HepG2 (cell line): Measurements from ENCODE around the gene NAB2. TPM values are rescaled to one million over a fixed set of nuclear protein-coding genes. Genes with fewer than 3 reads are reported as not detected.

Experiments used
- ATAC-seq: fragments of 200-7000 bp; cut with Tn5 transposase; 3 replicates; pipeline ENCODE4 v1.9.1; 2020; ENCODE audit warnings: mild to moderate bottlenecking, moderate library complexity
- BruUV-seq: library from RNA; stranded (reverse); fragments of 400-500 nt; replicated peaks from 2 replicates; lab custom pipeline; 2021; lab: Mats Ljungman, UMichigan
- CTCF ChIA-PET: fragments of 300-600 bp; formaldehyde crosslinking; extraction: SDS; loops from one replicate; lab custom pipeline; 2021; ENCODE audit warnings: low total read pairs, inconsistent platforms, low intra/inter-chr PET ratio; lab: Yijun Ruan, JAX
- POLR2A ChIA-PET: fragments of 350-600 bp; sonication (Branson Sonifier 250); formaldehyde crosslinking; loops from one replicate; lab custom pipeline; 2020; ENCODE audit warnings: antibody characterized with exemption, inconsistent platforms; lab: Yijun Ruan, JAX
- DNase-seq: peaks from one replicate; pipeline ENCODE4 v3.0.0-alpha.2; 2015; ENCODE audit warnings: low spot score
- FAIRE-seq: peaks from 3 replicates; lab custom pipeline; 2011; peaks lifted over from hg19 to GRCh38; lab: Jason Lieb, UNC
- H2AFZ ChIP-seq: one replicate; pipeline ENCODE4 v1.6.1; 2011; ENCODE audit warnings: low read length, inconsistent platforms
- H3K27ac ChIP-seq: fragments of 300-600 bp; 3 replicates; pipeline ENCODE4 v1.8.0; 2011; ENCODE audit warnings: mixed run types, mild to moderate bottlenecking, mixed read lengths, low read length, inconsistent platforms; ENCODE audit not compliant: insufficient read depth; ENCODE audit errors: extremely low read length
- H3K27me3 ChIP-seq, 2 experiments: fragments of 200-600 bp in 1 of 2; 2 replicates in 1 of 2; 3 replicates in 1 of 2; pipeline versions ENCODE4 v1.6.0 to v1.8.0; 2011; ENCODE audit warnings: low read length in 2 of 2, mild to moderate bottlenecking in 2 of 2, moderate library complexity in 2 of 2, inconsistent platforms in 1 of 2; ENCODE audit not compliant: insufficient read depth in 2 of 2, control insufficient read depth in 1 of 2
- H3K36me3 ChIP-seq, 2 experiments: fragments of 200-600 bp in 1 of 2; replicated peaks in 1 of 2; 2 replicates in 1 of 2; 3 replicates in 1 of 2; pipeline versions ENCODE4 v1.5.1 to v1.8.0; 2011; ENCODE audit warnings: low read length in 2 of 2, inconsistent platforms in 1 of 2; ENCODE audit not compliant: insufficient read depth in 2 of 2, control insufficient read depth in 1 of 2
- H3K4me1 ChIP-seq: 2 replicates; pipeline ENCODE4 v1.5.1; 2012; ENCODE audit warnings: low read length, inconsistent platforms; ENCODE audit not compliant: insufficient read depth
- H3K4me2 ChIP-seq: 2 replicates; pipeline ENCODE4 v1.6.0; 2011; ENCODE audit warnings: low read depth, low read length, inconsistent platforms
- H3K4me3 ChIP-seq, 3 experiments: fragments of 200-600 bp in 1 of 3; sonication (generic), shearing (Covaris generic) in 1 of 3; replicated peaks in 1 of 3; 2 replicates each; pipeline ENCODE4 v1.5.1; 2011 to 2016; ENCODE audit warnings: low read length in 3 of 3, inconsistent platforms in 2 of 3, low read depth in 2 of 3, mild to moderate bottlenecking in 2 of 3, control low read depth in 1 of 3, mixed read lengths in 1 of 3; ENCODE audit not compliant: insufficient read depth in 1 of 3
- H3K79me2 ChIP-seq: one replicate; pipeline ENCODE4 v1.6.1; 2011; ENCODE audit warnings: low read length, inconsistent platforms; ENCODE audit not compliant: insufficient read depth
- H3K9ac ChIP-seq: 2 replicates; pipeline ENCODE4 v1.6.0; 2011; ENCODE audit warnings: mild to moderate bottlenecking, low read depth, low read length, inconsistent platforms; ENCODE audit not compliant: insufficient read depth
- H3K9me3 ChIP-seq: 2 replicates; pipeline ENCODE4 v1.5.1; 2012; ENCODE audit warnings: mild to moderate bottlenecking, low read length
- H4K20me1 ChIP-seq: 2 replicates; pipeline ENCODE4 v1.6.0; 2011; ENCODE audit warnings: inconsistent platforms, mild to moderate bottlenecking, low read length, moderate library complexity; ENCODE audit not compliant: insufficient read depth
- ATF4 ChIP-seq, 2 experiments: fragments of 450-650 bp in 1 of 2; sonication (generic) in 1 of 2; formaldehyde crosslinking; IDR thresholded peaks; 2 replicates each; pipeline versions ENCODE4 v1.5.0 to v1.8.0; 2020 to 2022; ENCODE audit warnings: mild to moderate bottlenecking in 1 of 2, missing genetic modification reagents in 1 of 2
- KLF13 ChIP-seq: sonication (generic); formaldehyde crosslinking; IDR thresholded peaks from 2 replicates; pipeline ENCODE4 v1.4.0; 2020; ENCODE audit warnings: mild to moderate bottlenecking, missing genetic modification reagents
- NFATC3 ChIP-seq: sonication (generic); formaldehyde crosslinking; IDR thresholded peaks from 2 replicates; pipeline ENCODE4 v1.5.1; 2020; ENCODE audit warnings: mild to moderate bottlenecking, missing genetic modification reagents
- NR1H2 ChIP-seq: sonication (generic); formaldehyde crosslinking; IDR thresholded peaks from 2 replicates; pipeline ENCODE4 v1.8.1; 2022; ENCODE audit warnings: low read depth, missing genetic modification reagents, borderline replicate concordance
- SIX4 ChIP-seq: sonication (generic); formaldehyde crosslinking; IDR thresholded peaks from 2 replicates; pipeline ENCODE4 v1.4.0; 2020; ENCODE audit warnings: missing genetic modification reagents
- SOX6 ChIP-seq, 2 experiments: fragments of 450-650 bp in 1 of 2; sonication (generic) in 1 of 2; formaldehyde crosslinking in 1 of 2; IDR thresholded peaks; 2 replicates each; pipeline versions ENCODE4 v1.4.0 to v1.6.1; 2017 to 2020; ENCODE audit warnings: antibody characterized with exemption in 1 of 2, mild to moderate bottlenecking in 1 of 2, missing genetic modification reagents in 1 of 2
- SRSF4 ChIP-seq: fragments of 200-400 bp; formaldehyde crosslinking; IDR thresholded peaks from one replicate; pipeline ENCODE4 v1.6.1; 2018; ENCODE audit warnings: mild to moderate bottlenecking, low read depth, low read length, moderate library complexity; ENCODE audit not compliant: poor library complexity, severe bottlenecking
- TP53 ChIP-seq: sonication (generic); formaldehyde crosslinking; conservative IDR thresholded peaks from 2 replicates; pipeline ENCODE4 v1.4.0; 2020; ENCODE audit warnings: missing genetic modification reagents
- YEATS4 ChIP-seq: sonication (generic); formaldehyde crosslinking; IDR thresholded peaks from 2 replicates; pipeline ENCODE4 v1.4.0; 2020; ENCODE audit warnings: missing genetic modification reagents, borderline replicate concordance
- ZEB1 ChIP-seq: IDR thresholded peaks from 2 replicates; pipeline ENCODE4 v1.6.1; 2012; ENCODE audit warnings: mild to moderate bottlenecking, low read depth, inconsistent platforms; ENCODE audit not compliant: insufficient replicate concordance
- ZNF343 ChIP-seq: sonication (generic); formaldehyde crosslinking; IDR thresholded peaks from 2 replicates; pipeline ENCODE4 v1.4.0; 2020; ENCODE audit warnings: mild to moderate bottlenecking, missing genetic modification reagents
- ZNF646 ChIP-seq: sonication (generic); formaldehyde crosslinking; IDR thresholded peaks from 2 replicates; pipeline ENCODE4 v1.9.0; 2021; ENCODE audit warnings: mild to moderate bottlenecking, missing genetic modification reagents
- ZNF816 ChIP-seq: sonication (generic); formaldehyde crosslinking; IDR thresholded peaks from 2 replicates; pipeline ENCODE4 v1.8.0; 2022; ENCODE audit warnings: missing genetic modification reagents, mild to moderate bottlenecking, borderline replicate concordance
- WGBS: methylation state at CpG from one replicate; pipeline ENCODE4 v1.1.6; 2017; ENCODE audit warnings: low lambda C conversion rate; 5-methylcytosine and 5-hydroxymethylcytosine counted together
- in situ Hi-C: cut with HindIII; loops from 2 replicates; pipeline ENCODE4 v1.10.0; 2017; ENCODE audit warnings: low pct_unique_long_range_greater_than_20kb; ENCODE audit not compliant: extremely low pct_ligation_motif_present
- intact Hi-C: fragments of 100-400 bp; cut with micrococcal nuclease; formaldehyde crosslinking; loops from one replicate; pipeline ENCODE4 v1.10.0; 2022; ENCODE audit not compliant: unreplicated experiment
- polyA plus RNA-seq, 8 experiments: library from polyadenylated mRNA; depleted of rRNA in 3 of 8; stranded (reverse) in 7 of 8; unstranded in 1 of 8; fragments of >200 nt; fragmentation: Illumina TruSeq in 4 of 8; extraction: Trizol in 4 of 8; gene quantifications; 2 replicates each; pipeline versions ENCODE4 v1.2.1 to v1.2.3, GENCODE V29; 2011 to 2016; ENCODE audit warnings: low read depth in 4 of 8, missing spikeins in 1 of 8, mixed read lengths in 1 of 8; ENCODE audit not compliant: insufficient read depth in 1 of 8
- total RNA-seq, 5 experiments: library from RNA; depleted of rRNA; stranded (reverse); fragments of >200 nt; fragmentation: Illumina TruSeq; extraction: Trizol; gene quantifications; 2 replicates each; pipeline ENCODE4 v1.2.3, GENCODE V29; 2016; ENCODE audit warnings: low read depth in 1 of 5

The NAB2 gene
- total and polyA plus RNA-seq, 2 of the 13 experiments (the other 11 are each of a cell fraction or from before 2014, with no cell fraction given) = 11.7 to 12.9 TPM

- DNase-seq = no peak
- no peak overlapping the region for H2AFZ ChIP-seq
- no peaks in the 10 kb centered on the region for H3K36me3 ChIP-seq
- no peaks in the 10 kb centered on the region for H4K20me1 ChIP-seq
- no peak overlapping the region for H3K9ac ChIP-seq
- CTCF ChIA-PET = no interaction called here
- no peaks in the 10 kb centered on the region for H3K79me2 ChIP-seq
- no peak overlapping the region for H3K4me2 ChIP-seq
- no peaks in the 10 kb centered on the region for H3K4me1 ChIP-seq
- H3K27me3 ChIP-seq = no peaks in the 10 kb centered on the region
- ATAC-seq = no peak
- no peak overlapping the region for H3K4me3 ChIP-seq
- intact Hi-C loops (no loop called here), in situ Hi-C loops (no loop called here)
- no peaks in the 10 kb centered on the region for H3K9me3 ChIP-seq
- POLR2A ChIA-PET = no interaction called here
- WGBS = 86% methylated on average over 2 of the region's 2 CpGs
- no peak overlapping the region for H3K27ac ChIP-seq
- no peak for FAIRE-seq
- BruUV-seq = no TSS peak
- no peak for TF ChIP-seq SRSF4
- TF ChIP-seq ATF4 (CRISPR knock-in tag; IDR thresholded peaks at IDR 0.05) = no peak
- no peak for TF ChIP-seq TP53 (CRISPR knock-in tag)
- no peak for TF ChIP-seq YEATS4 (CRISPR knock-in tag)
- no peak for TF ChIP-seq SOX6 (IDR thresholded peaks at IDR 0.05)
- no peak for TF ChIP-seq SOX6 (CRISPR knock-in tag; IDR thresholded peaks at IDR 0.05)
- TF ChIP-seq ZNF343 (CRISPR knock-in tag) = no peak
- no peak for TF ChIP-seq ZEB1
- TF ChIP-seq ZNF816 (CRISPR knock-in tag) = no peak
- no peak for TF ChIP-seq KLF13 (CRISPR knock-in tag)
- no peak for TF ChIP-seq NFATC3 (CRISPR knock-in tag)
- no peak for TF ChIP-seq ZNF646 (CRISPR knock-in tag)
- TF ChIP-seq SIX4 (CRISPR knock-in tag) = no peak
- TF ChIP-seq NR1H2 = no peak
Measured at GRCh38 chr12:57042695-57043094, 46.2 kb upstream of the NAB2 start.
